Spleen (tissue), 7 donors: ENCODE results near the gene HHIP.

Source experiments
- CTCF ChIP-seq, 11 experiments: fragments of 200-600 bp in 7 of 11; fragments of 450-650 bp in 4 of 11; sonication (generic) in 4 of 11; IDR thresholded peaks in 8 of 11; conservative IDR thresholded peaks in 3 of 11; 1 replicate in 7 of 11; 2 replicates in 4 of 11; pipeline versions ENCODE4 v1.4.0 to v1.8.0; 2016 to 2021; ENCODE audit warnings: antibody characterized with exemption in 11 of 11, inconsistent platforms in 4 of 11, mild to moderate bottlenecking in 1 of 11
- POLR2A ChIP-seq, 3 donors: fragments of 450-650 bp; IDR thresholded peaks; one replicate each; pipeline ENCODE4 v1.5.1; 2017; ENCODE audit warnings: antibody characterized with exemption in 3 of 3, mild to moderate bottlenecking in 1 of 3
- POLR2AphosphoS5 ChIP-seq, 3 donors: sonication (generic); formaldehyde crosslinking; IDR thresholded peaks; one replicate each; pipeline ENCODE4 v1.5.1; 2017; ENCODE audit warnings: antibody characterized with exemption in 3 of 3
- donor health status: DM: no; HTN: no; CAD: no; lungs with moderate emphysema.
- donor health status: DM: no; HTN: no; CAD: no.
- donor health status: DM: no; HTN: no; CAD: no.

- TF ChIP-seq POLR2A (IDR thresholded peaks at IDR 0.05), result no peak
- TF ChIP-seq CTCF (IDR thresholded peaks at IDR 0.05 in 8 of 11, conservative IDR thresholded peaks at IDR 0.05 in 3 of 11), result no peak
- TF ChIP-seq POLR2AphosphoS5 (IDR thresholded peaks at IDR 0.05), result no peak
These were observed 13.5 kb downstream of the HHIP start for GRCh38 chr4:144659447-144659846.
